GM18505 (cell line): ENCODE results near the gene SLC10A4.

Source experiments
- ATAC-seq: cut with Tn5 transposase; IDR thresholded peaks from one replicate; pipeline ENCODE4 v1.9.1; 2021; ENCODE audit not compliant: unreplicated experiment
- POLR2A ChIP-seq: IDR thresholded peaks from 4 replicates; pipeline ENCODE4 v1.6.1; 2011; ENCODE audit warnings: borderline replicate concordance; ENCODE audit not compliant: insufficient read depth, insufficient read length; ENCODE audit errors: extremely low read depth

SLC10A4 gene

DNA sequence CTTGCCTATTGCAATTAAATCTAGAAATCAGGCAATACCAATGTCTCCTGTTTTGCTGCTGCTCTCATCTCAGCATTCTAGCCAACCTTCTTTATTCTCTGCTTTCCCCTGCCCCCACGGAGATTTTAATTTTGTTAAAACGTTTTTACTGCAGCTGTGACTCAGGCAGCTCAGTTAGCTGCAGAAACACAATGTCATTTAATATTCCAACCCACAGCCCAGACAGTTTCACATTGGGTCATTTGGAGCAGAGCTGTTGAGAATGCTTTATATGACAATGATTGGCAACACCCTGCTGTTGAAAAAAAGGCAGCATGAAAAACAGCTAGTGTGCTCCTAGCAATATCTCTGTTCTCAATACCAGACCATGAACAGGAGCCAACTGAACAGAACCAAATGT is 12.6 kb upstream of the SLC10A4 start:
- TF ChIP-seq POLR2A: no peak
- no peak for ATAC-seq

DNA sequence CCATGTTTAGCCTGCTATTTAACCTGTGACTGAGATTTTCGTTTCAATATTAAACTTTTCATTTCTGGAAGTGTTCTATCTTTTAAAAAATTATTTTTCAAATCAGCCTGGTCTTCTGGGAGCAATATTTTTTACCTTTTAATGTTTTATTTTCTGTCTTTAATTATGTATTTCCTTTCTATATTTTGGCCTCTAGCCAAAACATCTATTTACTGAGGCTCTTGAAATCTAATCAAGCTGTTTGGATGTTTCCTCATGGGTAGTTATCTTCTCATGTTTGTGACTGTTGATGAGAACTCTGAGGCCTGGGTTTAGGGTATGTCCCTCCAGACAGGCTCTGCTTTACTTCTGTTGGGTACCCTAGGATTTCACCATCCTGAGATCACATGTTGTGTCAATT is 10.3 kb upstream of the SLC10A4 start:
- ATAC-seq: no peak
- TF ChIP-seq POLR2A: no peak

DNA sequence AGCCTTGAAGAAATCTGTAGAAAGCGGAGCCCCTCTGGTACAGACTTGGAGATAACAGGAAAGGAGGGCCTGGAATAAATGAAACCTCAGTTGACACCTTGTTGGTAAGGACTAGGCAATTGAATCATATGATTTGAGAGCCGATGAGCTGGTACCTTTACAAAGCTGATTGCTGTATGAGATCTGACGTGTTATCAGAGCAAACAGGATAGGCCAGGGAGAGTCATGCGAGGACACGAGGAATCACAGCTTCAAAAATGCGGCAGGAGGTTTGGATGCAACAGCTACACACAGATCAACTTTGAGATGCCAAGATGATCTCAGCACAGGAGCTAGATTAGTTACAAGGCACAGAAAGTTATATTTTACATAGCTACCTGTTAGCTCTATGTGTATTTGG is 7.4 kb upstream of the SLC10A4 start:
- no peak for ATAC-seq
- no peak for TF ChIP-seq POLR2A

DNA sequence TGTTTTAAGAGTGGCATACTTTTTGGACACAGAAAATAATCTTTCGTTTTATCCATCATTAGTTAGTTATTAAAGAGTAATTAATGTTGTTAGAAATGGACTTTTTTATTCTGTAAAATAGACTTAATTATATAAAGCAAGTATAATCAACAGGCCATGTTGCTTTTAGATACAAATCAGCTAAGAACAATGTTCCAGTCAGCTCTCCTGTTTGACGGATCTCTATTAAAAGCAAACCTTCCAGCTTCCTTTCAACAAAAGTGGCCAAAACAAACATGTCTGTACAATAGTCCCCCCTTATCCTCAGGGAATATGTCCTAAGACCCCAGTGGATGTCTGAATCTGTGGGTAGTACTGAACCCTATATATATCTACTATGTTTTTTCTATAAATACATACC is 4.9 kb upstream of the SLC10A4 start:
- ATAC-seq: no peak
- TF ChIP-seq POLR2A: no peak

DNA sequence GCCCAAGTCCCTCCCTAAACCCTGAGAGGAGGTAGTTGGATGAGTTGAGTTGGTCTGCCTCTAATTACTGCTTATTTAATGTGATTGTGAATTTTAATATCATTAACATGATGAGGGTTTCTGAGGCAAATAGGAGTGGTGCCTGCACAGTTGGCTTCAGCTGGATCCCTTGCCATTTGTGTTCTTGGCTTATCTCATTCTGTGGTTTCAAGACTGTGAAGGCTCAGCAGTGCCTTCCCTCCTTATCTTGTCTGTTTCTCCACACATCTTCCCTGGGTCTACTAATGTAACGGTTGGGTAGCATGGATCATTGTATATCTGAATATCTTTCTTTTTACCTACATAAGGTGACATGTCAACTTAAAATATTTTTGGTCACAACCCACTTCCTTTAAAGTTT is 1.6 kb upstream of the SLC10A4 start:
- TF ChIP-seq POLR2A: no peak
- no peak for ATAC-seq

DNA sequence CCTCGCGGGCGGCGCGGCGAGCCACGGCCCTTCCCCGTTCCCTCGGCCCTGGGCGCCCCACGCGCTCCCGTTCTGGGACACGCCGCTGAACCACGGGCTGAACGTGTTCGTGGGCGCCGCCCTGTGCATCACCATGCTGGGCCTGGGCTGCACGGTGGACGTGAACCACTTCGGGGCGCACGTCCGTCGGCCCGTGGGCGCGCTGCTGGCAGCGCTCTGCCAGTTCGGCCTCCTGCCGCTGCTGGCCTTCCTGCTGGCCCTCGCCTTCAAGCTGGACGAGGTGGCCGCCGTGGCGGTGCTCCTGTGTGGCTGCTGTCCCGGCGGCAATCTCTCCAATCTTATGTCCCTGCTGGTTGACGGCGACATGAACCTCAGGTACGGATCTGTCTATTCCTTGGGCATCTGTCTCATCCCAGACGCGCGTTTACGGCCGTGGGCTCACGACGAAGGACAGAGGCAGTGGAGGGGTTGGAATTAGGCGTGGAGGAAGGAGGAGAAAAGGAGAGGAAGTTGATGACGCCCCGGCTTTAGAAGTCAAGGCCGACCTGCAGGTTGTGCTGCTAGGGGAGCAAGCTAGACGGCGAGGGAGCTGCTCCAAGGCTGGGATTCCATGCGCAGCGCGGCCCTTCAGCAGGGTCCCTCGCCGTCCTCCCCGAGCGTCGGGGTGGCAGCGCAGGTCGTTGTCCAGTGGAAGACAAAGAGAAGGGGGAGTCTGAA is 792 bp downstream of the SLC10A4 start:
- ATAC-seq: no peak
- TF ChIP-seq POLR2A: no peak

DNA sequence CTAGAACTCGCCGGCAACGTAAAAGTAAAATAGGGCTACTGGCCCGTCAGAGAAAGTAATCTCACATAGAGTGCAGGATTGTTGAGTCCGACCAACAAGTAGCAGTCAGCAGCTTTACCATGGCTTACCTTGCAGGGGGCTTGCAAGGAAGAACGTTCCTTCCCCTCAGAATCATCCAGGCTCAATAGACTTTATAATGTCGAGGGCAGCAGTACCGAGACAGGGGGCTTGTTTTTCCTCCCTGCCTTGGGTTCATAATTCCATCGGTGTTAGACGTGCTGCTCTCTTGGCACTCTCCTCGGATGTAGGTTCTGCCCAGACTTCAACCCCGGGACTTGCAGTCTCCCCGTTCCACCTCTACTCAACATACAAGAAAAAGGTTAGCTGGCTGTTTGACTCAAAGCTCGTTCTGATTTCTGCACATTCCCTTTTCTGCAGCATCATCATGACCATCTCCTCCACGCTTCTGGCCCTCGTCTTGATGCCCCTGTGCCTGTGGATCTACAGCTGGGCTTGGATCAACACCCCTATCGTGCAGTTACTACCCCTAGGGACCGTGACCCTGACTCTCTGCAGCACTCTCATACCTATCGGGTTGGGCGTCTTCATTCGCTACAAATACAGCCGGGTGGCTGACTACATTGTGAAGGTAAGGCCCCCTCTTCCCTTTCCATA is 1.5 kb downstream of the SLC10A4 start:
- TF ChIP-seq POLR2A: no peak
- no peak for ATAC-seq

DNA sequence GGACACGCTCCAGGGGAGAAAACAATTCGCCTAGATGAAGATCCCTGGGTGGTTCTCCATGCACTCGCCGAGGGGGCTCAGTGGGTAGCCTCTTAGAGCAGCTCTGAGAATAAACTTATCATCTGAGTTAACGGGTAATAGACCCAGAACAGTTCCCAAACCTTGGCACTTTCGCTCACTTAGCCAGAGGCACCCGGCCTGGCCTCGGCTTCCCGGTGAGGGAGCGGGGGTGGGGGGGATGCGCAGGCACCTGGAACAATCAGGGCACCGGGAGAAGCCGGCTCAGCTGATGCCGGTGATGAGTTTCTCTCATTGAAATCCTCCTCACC is 6.5 kb downstream of the SLC10A4 start:
- no peak for ATAC-seq
- TF ChIP-seq POLR2A: no peak

DNA sequence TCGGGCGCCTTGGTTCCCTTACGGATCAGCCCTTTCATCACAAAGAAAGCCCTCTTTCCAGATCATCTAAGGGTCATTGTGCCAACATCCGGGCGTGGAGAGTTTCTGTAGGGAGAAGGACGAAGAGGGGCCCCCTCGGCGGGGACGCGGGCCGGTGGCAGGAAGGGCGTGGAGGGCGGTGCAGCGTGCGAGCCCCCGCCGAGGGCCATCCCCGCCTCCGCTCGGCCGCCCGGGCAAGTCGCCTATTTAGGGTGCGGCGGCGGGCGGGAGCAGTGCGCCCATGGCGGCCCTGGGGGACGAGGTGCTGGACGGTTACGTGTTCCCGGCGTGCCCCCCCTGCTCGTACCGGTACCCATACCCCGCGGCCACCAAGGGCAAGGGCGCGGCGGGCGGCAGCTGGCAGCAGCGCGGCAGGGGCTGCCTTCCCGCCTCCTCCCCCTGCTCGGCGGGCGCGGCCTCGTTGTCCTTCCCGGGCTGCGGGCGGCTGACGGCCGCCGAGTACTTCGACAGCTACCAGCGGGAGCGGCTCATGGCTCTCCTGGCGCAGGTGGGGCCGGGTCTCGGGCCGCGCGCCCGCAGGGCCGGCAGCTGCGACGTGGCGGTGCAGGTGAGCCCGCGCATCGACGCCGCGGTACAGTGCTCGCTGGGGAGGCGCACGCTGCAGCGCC is 7.0 kb downstream of the SLC10A4 start, which contains the start of gene ZAR1:
Gene ZAR1 (plus strand): TSS at position 241 of the 668 bp plus-strand sequence. CDS start 40 bp downstream, at position 281.
- no peak for ATAC-seq
- TF ChIP-seq POLR2A: no peak

DNA sequence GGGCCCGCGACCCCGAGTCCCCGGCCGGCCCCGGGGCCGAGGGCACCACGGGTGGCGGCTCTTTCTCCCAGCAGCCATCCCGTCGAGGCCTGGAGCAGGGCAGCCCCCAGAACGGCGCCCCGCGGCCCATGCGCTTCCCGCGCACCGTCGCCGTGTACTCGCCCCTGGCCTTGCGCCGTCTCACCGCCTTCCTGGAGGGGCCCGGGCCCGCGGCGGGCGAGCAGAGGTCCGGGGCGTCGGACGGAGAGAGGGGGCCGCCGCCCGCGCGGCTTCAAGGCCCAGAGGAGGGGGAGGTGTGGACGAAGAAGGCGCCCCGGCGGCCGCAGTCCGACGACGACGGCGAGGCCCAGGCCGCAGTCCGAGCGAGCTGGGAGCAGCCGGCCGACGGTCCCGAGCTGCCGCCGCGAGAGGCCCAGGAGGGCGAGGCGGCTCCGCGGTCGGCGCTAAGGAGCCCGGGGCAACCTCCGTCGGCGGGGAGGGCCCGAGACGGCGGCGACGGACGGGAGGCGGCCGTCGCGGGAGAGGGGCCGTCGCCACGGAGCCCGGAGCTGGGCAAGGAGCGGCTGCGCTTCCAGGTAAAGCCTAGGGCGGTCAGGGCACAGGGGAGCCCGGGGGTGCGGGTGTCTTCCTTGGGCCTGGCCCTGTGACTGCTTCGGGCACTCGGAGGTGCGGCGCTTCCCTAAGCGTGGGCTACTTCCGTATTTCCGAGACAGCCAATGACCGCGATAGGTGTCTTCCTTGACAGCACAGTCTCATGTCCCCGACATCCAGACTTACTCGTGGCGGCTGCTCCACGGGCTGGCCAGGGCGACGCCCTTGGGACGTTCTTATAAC is 7.8 kb downstream of the SLC10A4 start:
- TF ChIP-seq POLR2A: no peak

DNA sequence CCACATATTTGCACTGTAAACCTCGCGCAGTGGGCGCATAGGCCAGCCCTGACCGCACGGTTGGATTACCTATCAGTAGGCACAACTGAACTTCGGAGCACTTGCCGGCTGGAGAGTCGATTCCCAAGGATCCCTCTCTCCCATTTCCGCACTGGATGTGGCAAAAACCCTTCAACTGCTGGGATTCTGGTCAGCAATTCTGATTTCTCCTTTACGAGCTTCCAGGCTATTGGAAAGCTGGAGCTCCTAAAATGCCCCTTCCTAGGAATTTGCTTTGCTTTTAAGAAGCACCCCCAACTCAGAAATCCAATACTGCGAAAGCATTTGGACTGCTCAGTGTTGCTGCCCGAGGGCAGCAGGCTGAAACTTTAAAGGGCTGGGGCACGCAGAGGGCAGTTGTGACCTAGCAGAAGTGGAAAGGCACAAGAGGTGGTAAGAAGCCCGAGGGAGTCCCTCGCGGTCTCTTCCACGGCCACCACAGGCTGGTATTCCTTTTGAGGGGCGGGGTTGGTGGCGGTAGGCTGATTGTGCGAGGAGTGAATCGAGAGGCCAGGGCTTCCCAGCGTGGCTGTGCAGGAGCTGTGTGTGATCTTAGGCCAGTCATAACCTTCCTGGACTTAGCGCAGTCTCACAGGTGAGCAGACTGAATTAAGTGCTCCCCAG is 8.5 kb downstream of the SLC10A4 start:
- ATAC-seq: no peak

More for the DNA sequence above, 7.8 kb downstream of the SLC10A4 start:
- ATAC-seq: no peak

DNA sequence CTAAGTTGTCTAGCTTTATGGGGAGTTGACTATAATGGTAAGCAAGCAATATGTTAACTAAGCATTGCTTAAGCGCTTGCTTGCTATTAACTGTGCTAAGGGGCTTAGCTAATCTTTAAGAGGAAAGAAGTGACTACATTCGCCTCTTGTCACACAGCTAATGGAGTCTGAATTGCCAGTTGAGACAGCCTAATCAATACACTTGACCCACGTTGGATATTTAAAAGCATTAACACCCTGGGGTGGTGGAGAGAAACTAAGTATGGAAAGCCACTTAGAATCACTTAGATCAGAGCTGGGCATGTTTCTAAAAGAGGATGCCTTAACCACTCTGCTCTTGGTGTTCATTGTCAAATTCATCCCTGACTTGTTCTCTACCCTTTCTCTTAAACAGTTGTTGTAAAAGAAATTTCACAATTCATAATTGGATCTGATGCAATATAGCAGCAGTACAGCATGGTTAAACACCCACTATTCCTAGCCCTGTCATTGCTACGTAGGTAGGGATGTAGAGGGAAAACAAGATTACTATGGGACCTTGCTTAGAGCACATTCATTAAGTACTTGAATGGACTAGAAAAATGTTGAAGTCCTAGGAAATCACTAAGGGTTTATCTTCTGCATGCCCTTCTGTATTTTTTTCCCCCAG is 10.4 kb downstream of the SLC10A4 start:
- no peak for ATAC-seq
- TF ChIP-seq POLR2A: no peak

More for the DNA sequence above, 8.5 kb downstream of the SLC10A4 start:
- no peak for TF ChIP-seq POLR2A
